Measurements from ENCODE around the gene TCF7L2.

The TCF7L2 gene

DNA sequence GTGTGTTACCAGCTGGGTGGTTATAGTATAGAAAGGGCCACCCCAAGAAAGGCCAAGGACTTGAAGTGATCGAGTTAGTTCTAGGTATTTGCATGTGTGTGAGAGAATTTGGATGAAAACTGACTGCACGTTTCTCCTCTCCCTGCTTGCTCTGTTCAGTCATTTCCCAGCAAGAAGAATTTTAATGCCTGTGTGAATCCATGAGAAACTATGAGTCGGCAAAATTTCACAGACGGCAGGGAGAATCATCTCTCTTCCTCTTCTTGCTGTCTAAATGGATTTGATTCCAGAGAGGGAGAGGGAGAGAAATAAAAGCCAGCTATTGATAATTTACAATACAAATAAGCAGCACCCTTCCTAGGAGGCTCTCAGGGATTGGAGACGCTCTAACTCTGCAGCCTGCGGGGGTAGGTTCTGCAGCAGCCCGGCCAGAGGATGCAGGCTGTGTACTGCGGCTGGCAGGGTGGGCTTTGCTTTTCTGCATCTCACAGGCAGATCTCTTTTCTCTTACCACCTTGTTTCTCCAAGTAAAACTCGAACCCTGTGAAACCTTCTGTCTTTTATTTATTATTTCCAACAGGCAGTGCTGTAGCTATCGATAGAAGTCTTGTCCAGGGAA lies 183.6 kb downstream of the TCF7L2 start:
- Histone ChIP-seq H3K9me3 (ENCODE audit: control insufficient read depth in 1 of 2, low read length in 2 of 2) (no peaks in the 10 kb centered on the region), H3K4me3 (ENCODE audit: low read depth in 1 of 2, low read length in 2 of 2) (no peak overlapping the region), H3K36me3 (ENCODE audit: control insufficient read depth in 1 of 2, insufficient read depth in 2 of 2, low read length in 2 of 2) (no peaks in the 10 kb centered on the region), H3K4me1 (ENCODE audit: control insufficient read depth in 1 of 2, insufficient read depth in 2 of 2, low read length in 2 of 2) (peaks cover 0 to 27% of the 10 kb centered on the region in 2 donors), H3K27ac (ENCODE audit: low read length) (no peak overlapping the region), H3K27me3 (ENCODE audit: low read depth, low read length) (no peaks in the 10 kb centered on the region)

DNA sequence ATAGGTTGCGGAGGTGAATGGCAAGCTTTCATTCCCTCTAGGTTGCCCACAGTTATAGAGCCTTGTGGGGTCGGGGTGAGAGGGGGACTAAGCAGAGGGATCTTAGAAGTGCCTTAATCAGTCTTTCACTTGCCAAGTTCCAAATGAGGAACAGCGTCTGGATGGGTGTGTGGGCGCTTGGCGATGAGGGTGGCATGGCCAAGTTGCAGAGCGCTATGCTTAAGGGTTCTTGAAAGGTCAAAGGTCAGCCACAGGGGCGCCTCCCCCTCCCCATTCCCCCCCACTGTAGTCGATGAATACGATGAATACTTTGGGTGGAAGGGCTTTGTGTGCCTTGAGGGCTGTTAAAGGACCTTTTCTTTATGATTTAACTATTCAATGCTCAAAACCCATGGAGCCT lies 185.0 kb downstream of the TCF7L2 start:
- Histone ChIP-seq H3K4me1 (ENCODE audit: control insufficient read depth in 1 of 2, insufficient read depth in 2 of 2, low read length in 2 of 2) (peaks cover 0 to 36% of the 10 kb centered on the region in 2 donors), H3K9me3 (ENCODE audit: control insufficient read depth in 1 of 2, low read length in 2 of 2) (no peaks in the 10 kb centered on the region), H3K27ac (ENCODE audit: low read length) (no peak overlapping the region), H3K27me3 (ENCODE audit: low read depth, low read length) (no peaks in the 10 kb centered on the region), H3K36me3 (ENCODE audit: control insufficient read depth in 1 of 2, insufficient read depth in 2 of 2, low read length in 2 of 2) (no peaks in the 10 kb centered on the region), H3K4me3 (ENCODE audit: low read depth in 1 of 2, low read length in 2 of 2) (no peak overlapping the region)

DNA sequence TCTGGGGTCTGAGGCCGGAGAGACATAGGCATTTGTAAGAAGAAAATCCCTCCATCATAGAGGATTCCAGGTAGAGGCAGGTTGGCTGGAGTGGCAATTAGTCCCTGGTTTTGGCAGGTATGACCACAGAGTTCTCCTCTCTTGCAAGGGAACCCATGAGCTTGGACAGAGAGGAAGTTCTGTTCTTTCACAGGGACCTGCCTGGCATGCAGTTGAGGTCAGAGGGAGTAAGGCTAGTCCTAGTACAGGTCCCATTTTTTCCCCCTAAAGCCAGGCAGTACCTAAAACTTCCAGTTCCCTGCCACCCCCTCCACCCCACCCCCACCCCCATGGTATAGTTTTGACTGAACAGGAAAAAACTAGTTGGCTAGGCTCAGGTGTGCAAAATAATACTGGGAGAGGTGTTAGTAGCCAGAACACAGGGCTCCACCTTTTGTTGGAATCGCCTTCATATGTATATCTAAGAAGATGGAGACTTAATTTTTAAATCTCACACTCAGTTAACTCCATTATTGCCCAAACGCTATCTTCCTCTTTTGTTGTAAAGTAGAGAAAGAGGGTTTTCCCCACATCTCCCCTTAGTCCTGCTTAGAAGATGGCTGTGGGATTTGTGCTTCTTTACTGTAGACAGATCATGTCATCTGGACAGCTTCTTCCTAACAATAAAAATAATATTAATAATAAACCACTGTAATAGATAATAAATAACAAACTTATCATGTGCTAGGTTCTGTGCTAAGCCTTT lies 188.1 kb downstream of the TCF7L2 start:
- H3K27ac ChIP-seq (ENCODE audit: low read length): no peak overlapping the region
- H3K4me3 ChIP-seq (ENCODE audit: low read depth in 1 of 2, low read length in 2 of 2): no peak overlapping the region
- peaks cover 0 to 22% of the 10 kb centered on the region in 2 donors for H3K4me1 ChIP-seq (ENCODE audit: control insufficient read depth in 1 of 2, insufficient read depth in 2 of 2, low read length in 2 of 2)
- peaks cover 0 to 11% of the 10 kb centered on the region in 2 donors for H3K36me3 ChIP-seq (ENCODE audit: control insufficient read depth in 1 of 2, insufficient read depth in 2 of 2, low read length in 2 of 2)
- H3K9me3 ChIP-seq (ENCODE audit: control insufficient read depth in 1 of 2, low read length in 2 of 2): no peaks in the 10 kb centered on the region
- H3K27me3 ChIP-seq (ENCODE audit: low read depth, low read length): no peaks in the 10 kb centered on the region

DNA sequence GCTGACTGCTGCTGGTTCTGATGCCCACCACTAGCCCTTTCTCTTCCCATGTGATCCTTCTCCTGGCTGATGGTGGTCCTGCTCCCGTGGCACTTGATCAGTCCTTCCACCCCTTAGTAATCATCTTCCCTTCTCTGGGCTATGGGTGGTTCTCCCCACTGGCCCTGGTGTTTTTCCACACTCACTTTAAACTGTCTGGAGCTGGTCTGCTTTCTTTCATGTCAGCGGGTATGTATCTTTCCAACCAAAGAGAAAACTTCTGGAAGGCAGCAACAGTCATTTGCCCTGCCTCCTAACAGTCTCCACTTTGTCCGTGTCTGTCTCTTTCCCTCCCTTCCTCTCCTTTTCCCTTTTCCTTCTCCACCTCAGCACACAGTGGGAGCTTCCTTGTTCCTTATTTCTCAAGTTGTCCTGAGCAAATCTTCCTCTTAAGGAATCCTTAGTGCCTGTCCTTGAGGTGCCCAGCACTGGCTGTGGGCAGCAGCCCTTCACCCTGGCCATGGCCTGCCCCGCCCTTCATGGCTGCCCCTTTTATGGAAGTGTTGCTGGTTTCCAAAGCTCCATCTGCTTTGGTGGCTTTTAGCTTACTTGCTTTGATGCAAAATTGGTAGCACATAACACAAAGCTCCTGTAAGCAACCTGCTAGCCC lies 189.0 kb downstream of the TCF7L2 start:
- Histone ChIP-seq H3K9me3 (ENCODE audit: control insufficient read depth in 1 of 2, low read length in 2 of 2) (no peaks in the 10 kb centered on the region), H3K4me1 (ENCODE audit: control insufficient read depth in 1 of 2, insufficient read depth in 2 of 2, low read length in 2 of 2) (peaks cover 0 to 13% of the 10 kb centered on the region in 2 donors), H3K4me3 (ENCODE audit: low read depth in 1 of 2, low read length in 2 of 2) (no peak overlapping the region), H3K36me3 (ENCODE audit: control insufficient read depth in 1 of 2, insufficient read depth in 2 of 2, low read length in 2 of 2) (peaks cover 0 to 19% of the 10 kb centered on the region in 2 donors), H3K27me3 (ENCODE audit: low read depth, low read length) (no peaks in the 10 kb centered on the region), H3K27ac (ENCODE audit: low read length) (no peak overlapping the region)

DNA sequence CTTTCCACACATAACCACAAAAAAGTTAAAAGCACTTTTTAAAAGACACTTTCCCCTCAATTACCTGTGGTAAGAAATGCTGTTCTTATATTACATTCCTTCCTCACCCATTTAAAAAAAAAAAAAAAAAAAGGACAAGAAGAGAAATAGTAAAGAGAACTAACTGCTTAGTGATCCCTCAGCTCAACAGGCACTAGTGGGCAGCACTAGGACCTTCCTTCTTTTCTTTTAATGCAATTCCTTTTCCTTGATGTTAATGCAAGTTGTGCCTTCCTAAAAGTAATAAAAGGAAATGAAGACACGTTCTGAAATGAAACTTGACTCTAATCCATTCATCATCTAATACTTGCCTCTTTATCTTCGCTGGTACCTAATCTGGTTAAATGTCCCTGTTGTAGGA lies 189.7 kb downstream of the TCF7L2 start:
- Histone ChIP-seq H3K4me1 (ENCODE audit: control insufficient read depth in 1 of 2, insufficient read depth in 2 of 2, low read length in 2 of 2) (peaks cover 0 to 11% of the 10 kb centered on the region in 2 donors), H3K27me3 (ENCODE audit: low read depth, low read length) (no peaks in the 10 kb centered on the region), H3K36me3 (ENCODE audit: control insufficient read depth in 1 of 2, insufficient read depth in 2 of 2, low read length in 2 of 2) (peaks cover 6 to 24% of the 10 kb centered on the region in 2 donors), H3K27ac (ENCODE audit: low read length) (no peak overlapping the region), H3K9me3 (ENCODE audit: control insufficient read depth in 1 of 2, low read length in 2 of 2) (no peaks in the 10 kb centered on the region), H3K4me3 (ENCODE audit: low read depth in 1 of 2, low read length in 2 of 2) (no peak overlapping the region)

DNA sequence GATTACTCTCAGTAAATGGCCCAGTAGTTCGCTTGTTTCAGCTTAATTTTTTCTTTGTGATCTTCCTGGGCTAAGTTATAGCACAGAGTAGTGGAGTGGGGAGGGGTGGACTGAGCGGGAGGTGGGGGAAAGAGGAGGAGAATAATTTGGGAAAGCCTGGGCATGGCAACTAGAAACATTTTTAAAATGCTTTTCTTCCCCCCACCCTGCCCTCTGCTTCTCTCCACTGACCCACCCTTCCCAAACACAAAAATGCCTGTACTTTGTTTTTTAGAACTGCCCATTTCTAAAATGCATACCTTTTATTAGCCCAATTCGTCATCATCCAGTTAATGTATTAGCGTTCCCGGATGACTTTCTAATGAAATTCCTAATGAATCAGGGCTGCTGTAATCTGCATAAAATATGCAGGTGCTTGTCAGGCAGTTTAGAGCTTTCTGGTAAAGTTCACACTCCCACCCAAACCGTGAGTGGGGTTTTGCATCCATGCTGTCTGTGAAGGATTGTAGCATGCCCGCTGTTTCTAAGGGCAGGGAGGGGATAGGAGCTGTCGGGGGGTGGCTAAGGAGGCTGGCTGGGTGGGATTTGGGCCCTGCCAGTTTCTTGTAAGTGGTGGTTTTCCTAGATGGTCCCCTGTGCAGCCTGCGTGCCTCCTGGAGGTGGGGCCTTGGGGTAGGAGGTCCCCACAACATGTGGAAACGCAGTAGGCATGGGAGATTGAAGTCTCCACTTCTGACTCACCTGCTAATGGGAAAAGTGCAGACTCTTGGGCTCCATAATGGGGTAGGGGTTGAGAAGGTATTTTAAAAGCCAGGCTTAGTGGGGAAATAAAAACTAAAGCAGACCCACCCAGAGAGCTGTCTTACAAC lies 190.3 kb downstream of the TCF7L2 start:
- Histone ChIP-seq H3K36me3 (ENCODE audit: control insufficient read depth in 1 of 2, insufficient read depth in 2 of 2, low read length in 2 of 2) (peaks cover 9 to 25% of the 10 kb centered on the region in 2 donors), H3K27ac (ENCODE audit: low read length) (no peak overlapping the region), H3K4me3 (ENCODE audit: low read depth in 1 of 2, low read length in 2 of 2) (no peak overlapping the region), H3K9me3 (ENCODE audit: control insufficient read depth in 1 of 2, low read length in 2 of 2) (no peaks in the 10 kb centered on the region), H3K27me3 (ENCODE audit: low read depth, low read length) (no peaks in the 10 kb centered on the region), H3K4me1 (ENCODE audit: control insufficient read depth in 1 of 2, insufficient read depth in 2 of 2, low read length in 2 of 2) (peaks cover 0 to 11% of the 10 kb centered on the region in 2 donors)

DNA sequence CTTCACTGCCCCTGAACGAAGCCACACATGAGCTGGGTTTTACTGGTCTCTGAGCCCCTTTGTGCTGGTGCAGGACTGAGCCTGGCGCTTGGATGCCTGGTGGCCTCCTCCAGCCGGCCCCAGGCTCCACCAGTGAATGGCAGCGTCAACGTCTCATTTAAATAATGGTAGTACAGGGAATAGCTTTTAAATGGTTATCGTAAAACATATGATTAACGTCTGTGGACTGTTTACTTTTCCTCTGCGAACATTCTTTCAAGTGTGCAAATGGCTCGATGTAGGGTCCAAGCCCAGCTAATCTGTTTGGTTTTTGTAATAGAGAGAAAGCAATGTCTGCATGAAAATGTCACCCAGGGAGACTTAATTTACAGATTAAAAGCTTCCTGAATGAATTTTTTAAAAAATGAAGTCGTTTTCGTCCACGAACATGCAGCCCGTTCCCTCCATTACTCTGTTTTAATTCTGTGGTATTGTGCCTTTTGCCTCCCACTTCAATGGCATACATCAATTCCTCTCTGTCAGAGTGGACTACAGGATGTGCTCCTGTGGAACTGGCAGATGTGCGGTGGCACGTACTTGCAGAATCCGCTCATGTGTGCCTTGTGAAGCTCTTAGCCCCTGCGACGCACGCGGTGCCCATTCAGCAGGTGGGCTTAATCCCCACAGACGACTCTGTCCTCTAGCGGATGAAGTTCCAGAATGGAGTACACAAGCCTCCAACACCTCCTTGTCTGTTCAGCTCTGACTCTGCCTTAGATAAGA lies 192.7 kb downstream of the TCF7L2 start:
- Histone ChIP-seq H3K4me3 (ENCODE audit: low read depth in 1 of 2, low read length in 2 of 2) (no peak overlapping the region), H3K36me3 (ENCODE audit: control insufficient read depth in 1 of 2, insufficient read depth in 2 of 2, low read length in 2 of 2) (peaks cover 18 to 39% of the 10 kb centered on the region in 2 donors)

DNA sequence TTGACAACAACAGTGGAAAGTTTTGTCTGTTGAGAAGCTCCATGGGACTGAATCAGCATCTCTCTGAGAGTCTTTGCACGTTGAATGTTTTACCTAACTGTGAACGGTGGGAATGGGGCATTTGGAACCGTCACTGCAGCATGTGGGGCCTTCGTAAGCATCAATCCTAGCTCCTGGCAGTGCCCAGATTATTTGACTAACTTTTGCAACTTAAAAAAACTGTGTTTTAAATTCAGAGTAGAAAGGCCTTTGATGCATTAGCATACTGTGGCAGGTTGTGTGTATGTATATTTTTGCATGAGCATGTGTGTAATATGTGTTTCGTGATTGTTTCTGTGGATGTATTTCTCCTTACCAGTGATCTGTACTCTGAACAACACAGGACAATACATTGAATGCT lies 194.5 kb downstream of the TCF7L2 start:
- H3K27me3 ChIP-seq (ENCODE audit: low read depth, low read length): no peaks in the 10 kb centered on the region
- no peaks in the 10 kb centered on the region for H3K4me1 ChIP-seq (ENCODE audit: control insufficient read depth in 1 of 2, insufficient read depth in 2 of 2, low read length in 2 of 2)
- peaks cover 24 to 47% of the 10 kb centered on the region in 2 donors for H3K36me3 ChIP-seq (ENCODE audit: control insufficient read depth in 1 of 2, insufficient read depth in 2 of 2, low read length in 2 of 2)

More for the DNA sequence above, 192.7 kb downstream of the TCF7L2 start:
- H3K27me3 ChIP-seq (ENCODE audit: low read depth, low read length): no peaks in the 10 kb centered on the region
- no peak overlapping the region for H3K27ac ChIP-seq (ENCODE audit: low read length)
- peaks cover 0 to 11% of the 10 kb centered on the region in 2 donors for H3K4me1 ChIP-seq (ENCODE audit: control insufficient read depth in 1 of 2, insufficient read depth in 2 of 2, low read length in 2 of 2)
- H3K9me3 ChIP-seq (ENCODE audit: control insufficient read depth in 1 of 2, low read length in 2 of 2): no peaks in the 10 kb centered on the region

DNA sequence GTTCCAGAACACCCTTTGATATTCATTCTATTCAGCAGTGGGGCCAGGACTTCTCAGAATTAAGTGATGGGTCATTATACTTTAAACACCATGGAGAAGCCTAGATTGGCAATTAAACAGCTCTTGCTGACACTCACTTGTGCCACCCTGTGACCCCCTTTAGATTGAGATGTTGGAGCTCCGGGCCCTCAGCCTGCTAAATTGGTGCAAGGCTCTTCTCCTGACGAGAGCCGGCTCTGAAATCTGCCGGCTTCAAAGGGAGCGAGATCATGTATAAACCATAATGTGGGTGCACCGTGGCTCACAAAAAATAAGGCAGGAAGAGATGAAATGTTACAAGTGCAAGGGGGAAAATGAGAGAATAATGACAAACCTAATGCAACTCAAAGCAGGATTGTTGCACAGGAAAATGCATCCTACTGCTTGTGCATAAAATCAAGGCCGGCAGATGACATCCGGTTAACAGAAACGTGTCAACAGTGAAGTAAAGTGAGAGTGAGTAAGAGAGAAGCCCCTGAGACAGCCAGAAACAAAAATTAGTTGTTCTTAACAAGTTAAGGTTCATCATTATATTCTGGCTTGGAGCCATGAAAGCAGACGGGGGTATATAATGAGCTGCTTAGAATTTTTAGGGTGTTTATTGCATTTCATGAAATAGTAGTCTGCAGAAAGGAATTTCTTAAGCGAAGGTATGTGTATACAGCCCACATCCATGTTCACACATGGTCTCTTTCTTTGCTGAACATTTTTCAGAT lies 198.2 kb downstream of the TCF7L2 start:
- no peak overlapping the region for H3K4me3 ChIP-seq (ENCODE audit: low read depth in 1 of 2, low read length in 2 of 2)
- no peaks in the 10 kb centered on the region for H3K27me3 ChIP-seq (ENCODE audit: low read depth, low read length)
- H3K4me1 ChIP-seq (ENCODE audit: control insufficient read depth in 1 of 2, insufficient read depth in 2 of 2, low read length in 2 of 2): no peaks in the 10 kb centered on the region
- no peak overlapping the region for H3K27ac ChIP-seq (ENCODE audit: low read length)
- no peaks in the 10 kb centered on the region for H3K9me3 ChIP-seq (ENCODE audit: control insufficient read depth in 1 of 2, low read length in 2 of 2)
- peaks cover 52 to 72% of the 10 kb centered on the region in 2 donors for H3K36me3 ChIP-seq (ENCODE audit: control insufficient read depth in 1 of 2, insufficient read depth in 2 of 2, low read length in 2 of 2)

More for the DNA sequence above, 194.5 kb downstream of the TCF7L2 start:
- H3K4me3 ChIP-seq (ENCODE audit: low read depth in 1 of 2, low read length in 2 of 2): no peak overlapping the region
- H3K9me3 ChIP-seq (ENCODE audit: control insufficient read depth in 1 of 2, low read length in 2 of 2): no peaks in the 10 kb centered on the region
- no peak overlapping the region for H3K27ac ChIP-seq (ENCODE audit: low read length)

DNA sequence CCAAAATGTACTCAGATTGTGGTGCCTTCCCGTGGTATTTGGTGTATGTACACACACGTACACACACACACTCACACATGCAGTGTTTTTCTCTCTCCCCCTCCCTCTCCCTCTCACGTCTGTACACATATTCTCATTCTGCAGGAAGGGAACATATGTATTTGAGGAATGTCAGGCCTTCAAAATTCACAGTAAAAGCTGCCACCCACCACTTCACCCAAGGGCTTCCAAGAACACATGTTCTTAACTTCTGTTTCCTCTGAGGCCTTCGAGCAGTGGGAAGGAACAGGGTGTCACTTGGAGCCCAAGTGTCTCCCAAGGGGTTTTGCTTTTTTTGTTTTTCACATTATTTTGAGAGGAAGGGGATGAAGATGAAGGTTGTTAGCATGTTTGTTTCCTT lies 198.9 kb downstream of the TCF7L2 start:
- H3K27me3 ChIP-seq (ENCODE audit: low read depth, low read length): no peaks in the 10 kb centered on the region
- no peaks in the 10 kb centered on the region for H3K9me3 ChIP-seq (ENCODE audit: control insufficient read depth in 1 of 2, low read length in 2 of 2)
- H3K4me3 ChIP-seq (ENCODE audit: low read depth in 1 of 2, low read length in 2 of 2): no peak overlapping the region
- no peaks in the 10 kb centered on the region for H3K4me1 ChIP-seq (ENCODE audit: control insufficient read depth in 1 of 2, insufficient read depth in 2 of 2, low read length in 2 of 2)
- no peak overlapping the region for H3K27ac ChIP-seq (ENCODE audit: low read length)
- peaks cover 59 to 72% of the 10 kb centered on the region in 2 donors for H3K36me3 ChIP-seq (ENCODE audit: control insufficient read depth in 1 of 2, insufficient read depth in 2 of 2, low read length in 2 of 2)

Data from muscle layer of duodenum (tissue), 2 donors.